Mucosa of descending colon (tissue), 3 donors: ENCODE results near the gene C12orf50. TPM values are rescaled to one million over a fixed set of nuclear protein-coding genes. Genes with fewer than 3 reads are reported as not detected.

Source experiments
- ATAC-seq: fragments of 200-7000 bp; cut with Tn5 transposase; one replicate; pipeline ENCODE4 v1.9.1; 2020; ENCODE audit warnings: mild to moderate bottlenecking, moderate library complexity
- DNase-seq, 3 donors: peaks; one replicate each; pipeline ENCODE4 v3.0.0-alpha.2; 2020
- H3K36me3 ChIP-seq: fragments of 200-600 bp; one replicate; pipeline ENCODE4 v1.8.0; 2021; ENCODE audit warnings: low read depth, mild to moderate bottlenecking
- H3K4me1 ChIP-seq: fragments of 200-600 bp; one replicate; pipeline ENCODE4 v1.8.0; 2021; ENCODE audit warnings: low read depth, mild to moderate bottlenecking
- H3K4me3 ChIP-seq: fragments of 200-600 bp; one replicate; pipeline ENCODE4 v1.8.0; 2021; ENCODE audit warnings: mild to moderate bottlenecking
- H3K9me3 ChIP-seq: fragments of 200-600 bp; one replicate; pipeline ENCODE4 v1.8.0; 2021; ENCODE audit warnings: mild to moderate bottlenecking
- intact Hi-C, 2 donors: fragments of 100-400 bp; cut with DNase I in 1 of 2; cut with micrococcal nuclease in 1 of 2; formaldehyde crosslinking; loops; one replicate each; pipeline versions ENCODE4 v1.11.0 to v1.11.1; 2022; cut with DNase I, micrococcal nuclease
- total RNA-seq, 3 donors: library from RNA; stranded (reverse); fragmentation: NEBNext Ultra II Directional in 2 of 3; extraction: Animal tissue kit (Norgen Biotek cat#: 25700) in 2 of 3; gene quantifications; one replicate each; pipeline versions ENCODE4 v1.2.1 to v1.2.4, GENCODE V29; 2021 to 2023
- TF ChIP-seq, protein P1 (sequence below): fragments of 200-600 bp; IDR thresholded peaks from one replicate; pipeline ENCODE4 v1.8.0; 2022; ENCODE audit warnings: antibody characterized with exemption, mild to moderate bottlenecking
- donor health status: DM: no; HTN: no; CAD: no; lungs with moderate emphysema.
- donor health status: DM: no; HTN: no; CAD: no.
- donor health status: DM: no; HTN: yes; CAD: no.

Gene C12orf50
- total RNA-seq, 3 donors from 2014 or later: 0.06 TPM; not detected in 2

- intact Hi-C loops: no loop called here
- ATAC-seq (no peak), DNase-seq (no peak)
- TF ChIP-seq, protein P1, sequence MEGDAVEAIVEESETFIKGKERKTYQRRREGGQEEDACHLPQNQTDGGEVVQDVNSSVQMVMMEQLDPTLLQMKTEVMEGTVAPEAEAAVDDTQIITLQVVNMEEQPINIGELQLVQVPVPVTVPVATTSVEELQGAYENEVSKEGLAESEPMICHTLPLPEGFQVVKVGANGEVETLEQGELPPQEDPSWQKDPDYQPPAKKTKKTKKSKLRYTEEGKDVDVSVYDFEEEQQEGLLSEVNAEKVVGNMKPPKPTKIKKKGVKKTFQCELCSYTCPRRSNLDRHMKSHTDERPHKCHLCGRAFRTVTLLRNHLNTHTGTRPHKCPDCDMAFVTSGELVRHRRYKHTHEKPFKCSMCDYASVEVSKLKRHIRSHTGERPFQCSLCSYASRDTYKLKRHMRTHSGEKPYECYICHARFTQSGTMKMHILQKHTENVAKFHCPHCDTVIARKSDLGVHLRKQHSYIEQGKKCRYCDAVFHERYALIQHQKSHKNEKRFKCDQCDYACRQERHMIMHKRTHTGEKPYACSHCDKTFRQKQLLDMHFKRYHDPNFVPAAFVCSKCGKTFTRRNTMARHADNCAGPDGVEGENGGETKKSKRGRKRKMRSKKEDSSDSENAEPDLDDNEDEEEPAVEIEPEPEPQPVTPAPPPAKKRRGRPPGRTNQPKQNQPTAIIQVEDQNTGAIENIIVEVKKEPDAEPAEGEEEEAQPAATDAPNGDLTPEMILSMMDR: no peak
- H3K4me1 ChIP-seq: no peaks in the 10 kb centered on the region
- H3K4me3 ChIP-seq: no peak overlapping the region
- H3K9me3 ChIP-seq: peaks cover 7% of the 10 kb centered on the region
- no peaks in the 10 kb centered on the region for H3K36me3 ChIP-seq
These were observed 13.4 kb downstream of the C12orf50 start for GRCh38 chr12:88015825-88016224.

DNA sequence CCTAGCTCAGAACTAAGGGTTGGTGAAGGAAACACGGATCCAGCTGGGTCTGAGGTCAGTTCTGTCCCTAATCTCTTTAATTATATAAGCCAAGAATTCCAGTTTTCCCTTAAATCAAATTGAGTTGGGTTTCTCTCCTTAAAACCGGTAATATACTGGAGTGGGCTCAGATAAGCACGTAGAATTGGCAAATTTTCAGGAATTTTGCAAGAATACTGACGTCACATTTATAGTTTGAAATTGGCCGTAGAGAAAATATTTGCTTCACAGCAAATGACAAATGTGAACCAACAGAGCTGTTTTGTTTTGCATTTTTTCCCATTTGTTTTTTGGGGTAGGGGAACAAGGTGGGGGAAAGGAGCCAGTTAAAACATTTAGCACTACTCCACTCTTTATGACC is 17.4 kb downstream of the C12orf50 start:
- TF ChIP-seq, protein P1: no peak
- H3K9me3 ChIP-seq: no peaks in the 10 kb centered on the region

GRCh38 chr12:88006351-88006750 is 22.9 kb downstream of the C12orf50 start:
- Histone ChIP-seq H3K9me3 (no peaks in the 10 kb centered on the region), H3K36me3 (no peaks in the 10 kb centered on the region), H3K4me3 (no peak overlapping the region), H3K4me1 (no peaks in the 10 kb centered on the region)
- no peak for ATAC-seq
- intact Hi-C loops: no loop called here
- DNase-seq: no peak
- TF ChIP-seq, protein P1: no peak

More for the DNA sequence above, 17.4 kb downstream of the C12orf50 start:
- intact Hi-C loops: no loop called here
- Histone ChIP-seq H3K4me1 (no peaks in the 10 kb centered on the region), H3K4me3 (no peak overlapping the region), H3K36me3 (no peaks in the 10 kb centered on the region)
- DNase-seq (no peak), ATAC-seq (no peak)

DNA sequence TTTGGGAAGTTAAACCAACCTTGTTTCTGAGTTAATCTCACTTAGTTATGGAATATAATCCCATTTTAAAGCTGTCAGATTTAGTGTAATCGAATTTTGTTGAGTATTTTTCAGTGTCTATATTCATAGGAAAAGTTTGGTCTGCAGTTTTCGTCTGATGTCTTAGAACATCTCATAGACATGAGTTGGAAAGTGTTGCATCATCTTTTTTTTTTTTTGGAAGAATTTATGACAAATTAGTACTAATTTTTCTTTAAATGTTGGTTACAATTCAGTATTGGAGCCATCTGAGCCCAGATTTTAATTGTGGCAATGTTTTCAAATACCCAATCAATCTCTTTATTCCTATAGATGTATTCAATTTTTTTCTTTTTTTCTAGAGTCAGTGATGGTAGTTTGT is 27.9 kb downstream of the C12orf50 start:
- no peaks in the 10 kb centered on the region for H3K4me1 ChIP-seq
- H3K9me3 ChIP-seq: no peaks in the 10 kb centered on the region
- TF ChIP-seq, protein P1: no peak
- ATAC-seq: no peak
- H3K36me3 ChIP-seq: no peaks in the 10 kb centered on the region
- no peak for DNase-seq
- H3K4me3 ChIP-seq: no peak overlapping the region
- intact Hi-C loops: no loop called here

GRCh38 chr12:87995581-87996178 is 33.5 kb downstream of the C12orf50 start:
- Histone ChIP-seq H3K36me3 (no peaks in the 10 kb centered on the region), H3K4me1 (no peaks in the 10 kb centered on the region), H3K4me3 (no peak overlapping the region), H3K9me3 (no peaks in the 10 kb centered on the region)
- intact Hi-C loops: no loop called here
- DNase-seq (peak in 2 of 3 donors; percentile 43 to 58), ATAC-seq (peak; percentile 87)
- TF ChIP-seq, protein P1: no peak

GRCh38 chr12:87991483-87991882 is 37.7 kb downstream of the C12orf50 start:
- no peaks in the 10 kb centered on the region for H3K4me1 ChIP-seq
- no peak for ATAC-seq
- TF ChIP-seq, protein P1: no peak
- no peaks in the 10 kb centered on the region for H3K9me3 ChIP-seq
- no peak for DNase-seq
- H3K4me3 ChIP-seq: no peak overlapping the region
- no peaks in the 10 kb centered on the region for H3K36me3 ChIP-seq
- intact Hi-C loops: no loop called here
